Mesendoderm (in vitro differentiated cells): Measurements from ENCODE around the gene MVB12B.

Source experiments
- DNase-seq: peaks from one replicate; pipeline ENCODE4 v3.0.0; 2013
- H2AK5ac ChIP-seq: 2 replicates; pipeline ENCODE4 v1.6.1; 2013; ENCODE audit warnings: low read length, inconsistent platforms
- H2BK120ac ChIP-seq: 2 replicates; pipeline ENCODE4 v1.6.1; 2013; ENCODE audit warnings: low read depth, mild to moderate bottlenecking, low read length, moderate library complexity, mixed read lengths
- H2BK15ac ChIP-seq: replicated peaks from 2 replicates; pipeline ENCODE4 v1.6.1; 2013; ENCODE audit warnings: low read depth, mild to moderate bottlenecking, moderate library complexity
- H2BK5ac ChIP-seq: 2 replicates; pipeline ENCODE4 v1.6.1; 2013; ENCODE audit warnings: low read length, inconsistent platforms
- H3K18ac ChIP-seq: 2 replicates; pipeline ENCODE4 v1.6.1; 2013; ENCODE audit warnings: mild to moderate bottlenecking, low read length, mixed read lengths
- H3K23ac ChIP-seq: one replicate; pipeline ENCODE4 v1.6.1; 2013; ENCODE audit warnings: low read length
- H3K27ac ChIP-seq: 2 replicates; pipeline ENCODE4 v1.5.1; 2013; ENCODE audit warnings: low read depth, mild to moderate bottlenecking, inconsistent platforms, low read length, moderate library complexity
- H3K27me3 ChIP-seq: 2 replicates; pipeline ENCODE4 v1.6.1; 2013; ENCODE audit warnings: low read length, control low read depth, mild to moderate bottlenecking, inconsistent platforms; ENCODE audit not compliant: insufficient read depth, poor library complexity
- H3K36me3 ChIP-seq: 2 replicates; pipeline ENCODE4 v1.6.1; 2013; ENCODE audit warnings: low read length, inconsistent platforms; ENCODE audit not compliant: control insufficient read depth, insufficient read depth
- H3K4ac ChIP-seq: one replicate; pipeline ENCODE4 v1.6.1; 2013; ENCODE audit warnings: low read depth, mild to moderate bottlenecking, low read length, moderate library complexity
- H3K4me1 ChIP-seq: 2 replicates; pipeline ENCODE4 v1.6.1; 2013; ENCODE audit warnings: low read depth, low read length, inconsistent platforms; ENCODE audit not compliant: control insufficient read depth
- H3K4me2 ChIP-seq: 2 replicates; pipeline ENCODE4 v1.6.1; 2013; ENCODE audit warnings: low read length
- H3K4me3 ChIP-seq: 2 replicates; pipeline ENCODE4 v1.5.1; 2013; ENCODE audit warnings: mild to moderate bottlenecking, low read length
- H3K56ac ChIP-seq: one replicate; pipeline ENCODE4 v1.6.1; 2013; ENCODE audit warnings: low read length
- H3K79me1 ChIP-seq: 2 replicates; pipeline ENCODE4 v1.6.1; 2013; ENCODE audit warnings: low read length, inconsistent platforms
- H3K79me2 ChIP-seq: 2 replicates; pipeline ENCODE4 v1.6.1; 2013; ENCODE audit warnings: mild to moderate bottlenecking, low read length; ENCODE audit not compliant: control insufficient read depth, insufficient read depth
- H3K9ac ChIP-seq: 2 replicates; pipeline ENCODE4 v1.6.1; 2013; ENCODE audit warnings: low read length, inconsistent platforms
- H4K5ac ChIP-seq: one replicate; pipeline ENCODE4 v1.6.1; 2013; ENCODE audit warnings: low read length
- H4K8ac ChIP-seq: one replicate; pipeline ENCODE4 v1.6.1; 2013; ENCODE audit warnings: low read depth, mild to moderate bottlenecking, control low read depth, low read length, moderate library complexity
- WGBS: extraction: QIAGEN DNeasy Blood & Tissue Kit; methylation state at CpG from one replicate; pipeline ENCODE4 v1.1.7; 2013; ENCODE audit warnings: low lambda C conversion rate, missing lambda C conversion rate; ENCODE audit not compliant: insufficient coverage; ENCODE audit errors: extremely low coverage; 5-methylcytosine and 5-hydroxymethylcytosine counted together

MVB12B gene

GRCh38 chr9:126341902-126342301 is 15.3 kb downstream of the MVB12B start:
- no peak overlapping the region for H3K4ac ChIP-seq
- H2BK120ac ChIP-seq: no peak overlapping the region
- H3K79me2 ChIP-seq: no peaks in the 10 kb centered on the region
- H4K5ac ChIP-seq: no peak overlapping the region
- H3K27ac ChIP-seq: no peak overlapping the region
- no peaks in the 10 kb centered on the region for H3K4me1 ChIP-seq
- no peak overlapping the region for H3K23ac ChIP-seq
- no peak overlapping the region for H3K56ac ChIP-seq
- H3K18ac ChIP-seq: no peak overlapping the region
- no peak overlapping the region for H3K9ac ChIP-seq
- H4K8ac ChIP-seq: no peak overlapping the region
- no peaks in the 10 kb centered on the region for H3K79me1 ChIP-seq
- no peak for DNase-seq
- no peak overlapping the region for H2BK5ac ChIP-seq
- no peak overlapping the region for H2AK5ac ChIP-seq
- WGBS: no CpG with 5 or more reads among the region's 4 CpGs
- no peaks in the 10 kb centered on the region for H3K27me3 ChIP-seq
- H3K4me2 ChIP-seq: no peak overlapping the region
- H2BK15ac ChIP-seq: no peak overlapping the region
- no peaks in the 10 kb centered on the region for H3K36me3 ChIP-seq
- H3K4me3 ChIP-seq: no peak overlapping the region

GRCh38 chr9:126342621-126343031 is 16.0 kb downstream of the MVB12B start:
- no peak for DNase-seq
- H2BK5ac ChIP-seq: no peak overlapping the region

GRCh38 chr9:126343271-126343700 is 16.7 kb downstream of the MVB12B start:
- no peak overlapping the region for H2BK5ac ChIP-seq
- no peak overlapping the region for H3K4ac ChIP-seq
- no peak overlapping the region for H3K4me2 ChIP-seq
- no peak overlapping the region for H2BK120ac ChIP-seq
- no peaks in the 10 kb centered on the region for H3K36me3 ChIP-seq
- H2AK5ac ChIP-seq: no peak overlapping the region
- H4K8ac ChIP-seq: no peak overlapping the region
- H3K4me1 ChIP-seq: no peaks in the 10 kb centered on the region
- no peaks in the 10 kb centered on the region for H3K79me2 ChIP-seq
- no peak for DNase-seq
- no peak overlapping the region for H3K23ac ChIP-seq
- WGBS: no CpG with 5 or more reads among the region's 6 CpGs
- H3K4me3 ChIP-seq: no peak overlapping the region
- H4K5ac ChIP-seq: no peak overlapping the region
- H3K9ac ChIP-seq: no peak overlapping the region
- H3K27ac ChIP-seq: no peak overlapping the region
- H3K18ac ChIP-seq: no peak overlapping the region
- no peaks in the 10 kb centered on the region for H3K79me1 ChIP-seq
- H2BK15ac ChIP-seq: no peak overlapping the region
- no peaks in the 10 kb centered on the region for H3K27me3 ChIP-seq
- H3K56ac ChIP-seq: no peak overlapping the region

More at GRCh38 chr9:126342621-126343031, 16.0 kb downstream of the MVB12B start:
- no peaks in the 10 kb centered on the region for H3K4me1 ChIP-seq
- H3K36me3 ChIP-seq: no peaks in the 10 kb centered on the region
- no peak overlapping the region for H3K4me2 ChIP-seq
- H3K4me3 ChIP-seq: no peak overlapping the region
- H3K4ac ChIP-seq: no peak overlapping the region
- no peak overlapping the region for H4K5ac ChIP-seq
- H3K56ac ChIP-seq: no peak overlapping the region
- H3K27ac ChIP-seq: no peak overlapping the region
- H3K27me3 ChIP-seq: no peaks in the 10 kb centered on the region
- no peak overlapping the region for H2AK5ac ChIP-seq
- no CpG with 5 or more reads among the region's 10 CpGs for WGBS
- no peaks in the 10 kb centered on the region for H3K79me1 ChIP-seq
- no peak overlapping the region for H2BK120ac ChIP-seq
- no peaks in the 10 kb centered on the region for H3K79me2 ChIP-seq
- H2BK15ac ChIP-seq: no peak overlapping the region
- H3K23ac ChIP-seq: no peak overlapping the region
- H3K18ac ChIP-seq: no peak overlapping the region
- H4K8ac ChIP-seq: no peak overlapping the region
- H3K9ac ChIP-seq: no peak overlapping the region

- Histone ChIP-seq H2AK5ac (no peak overlapping the region), H3K27ac (no peak overlapping the region), H3K4me2 (no peak overlapping the region), H2BK15ac (no peak overlapping the region), H3K56ac (no peak overlapping the region), H3K36me3 (no peaks in the 10 kb centered on the region), H3K4me3 (no peak overlapping the region), H3K79me1 (no peaks in the 10 kb centered on the region), H2BK5ac (no peak overlapping the region), H3K4ac (no peak overlapping the region), H2BK120ac (no peak overlapping the region), H3K23ac (no peak overlapping the region), H4K8ac (no peak overlapping the region), H3K27me3 (no peaks in the 10 kb centered on the region), H4K5ac (no peak overlapping the region), H3K4me1 (no peaks in the 10 kb centered on the region), H3K79me2 (no peaks in the 10 kb centered on the region), H3K9ac (no peak overlapping the region), H3K18ac (no peak overlapping the region)
- WGBS: no CpG with 5 or more reads among the region's 9 CpGs
- DNase-seq: no peak
Observed at GRCh38 chr9:126346031-126346430, 19.4 kb downstream of the MVB12B start.

GRCh38 chr9:126347093-126347492 is 20.5 kb downstream of the MVB12B start:
- Histone ChIP-seq H2BK5ac (no peak overlapping the region), H3K36me3 (no peaks in the 10 kb centered on the region), H2BK15ac (no peak overlapping the region), H3K4ac (no peak overlapping the region), H3K79me2 (no peaks in the 10 kb centered on the region), H3K27me3 (no peaks in the 10 kb centered on the region), H4K5ac (no peak overlapping the region), H3K4me3 (no peak overlapping the region), H3K4me1 (no peaks in the 10 kb centered on the region), H2AK5ac (no peak overlapping the region), H3K4me2 (no peak overlapping the region), H3K79me1 (no peaks in the 10 kb centered on the region), H3K27ac (no peak overlapping the region), H4K8ac (no peak overlapping the region), H3K23ac (no peak overlapping the region), H3K56ac (no peak overlapping the region), H3K18ac (no peak overlapping the region), H2BK120ac (no peak overlapping the region), H3K9ac (no peak overlapping the region)
- WGBS: no CpG with 5 or more reads among the region's 5 CpGs
- DNase-seq: no peak
